ENCODE results near the gene FBXO30.

DNA sequence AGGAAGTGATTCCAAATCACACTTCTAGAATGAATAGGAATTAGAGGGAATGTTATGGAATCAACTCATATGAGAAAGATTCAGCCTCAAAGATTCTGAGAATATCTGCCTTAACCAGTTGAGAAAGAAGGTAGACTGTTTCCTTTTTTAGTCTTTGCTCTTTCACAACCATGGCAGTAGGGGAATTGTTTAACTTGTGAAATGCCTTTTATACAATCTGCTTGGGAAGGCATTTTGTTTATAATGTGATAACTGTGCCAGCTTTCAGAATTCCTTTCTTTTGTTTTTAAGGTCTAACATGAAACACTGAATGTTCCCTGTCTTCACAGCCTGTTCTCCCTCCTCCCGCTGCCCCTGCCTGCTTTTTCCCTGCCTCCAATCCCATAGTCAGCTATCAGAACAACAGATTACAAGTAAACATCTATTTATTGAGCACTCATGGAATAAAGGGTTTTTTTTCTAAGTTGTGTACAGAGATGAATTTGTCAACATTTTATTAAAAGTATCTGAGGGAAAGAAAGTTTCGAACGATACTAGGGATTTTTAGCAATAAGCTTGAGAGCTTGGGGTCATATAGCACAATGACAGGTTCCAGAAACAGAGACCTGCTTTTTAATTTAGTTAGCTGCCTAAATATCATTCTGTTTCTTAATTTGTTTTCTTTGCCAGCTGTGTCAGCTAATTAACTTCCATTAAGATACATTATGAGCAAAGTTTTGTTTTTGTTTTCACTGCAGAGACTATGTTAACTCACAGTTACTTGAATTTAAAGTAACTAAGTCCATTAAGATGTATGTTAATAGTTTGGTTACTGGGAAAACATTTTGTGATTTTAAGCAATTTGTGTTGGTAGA is 28.3 kb upstream of the FBXO30 start:
- no peak for TF ChIP-seq FOXA1 (IDR thresholded peaks at IDR 0.05)
- TF ChIP-seq ARNT (IDR thresholded peaks at IDR 0.05): no peak
- no peak for TF ChIP-seq SUZ12 (IDR thresholded peaks at IDR 0.05)

All from HEK293T (cell line).